ENCODE measurements around the gene MAN1B1.
"Not testable (repeated sequence)": the region's sequence is repeated elsewhere in the genome, so short reads cannot be mapped to it uniquely, and the experiment has no call there.

The MAN1B1 gene

DNA sequence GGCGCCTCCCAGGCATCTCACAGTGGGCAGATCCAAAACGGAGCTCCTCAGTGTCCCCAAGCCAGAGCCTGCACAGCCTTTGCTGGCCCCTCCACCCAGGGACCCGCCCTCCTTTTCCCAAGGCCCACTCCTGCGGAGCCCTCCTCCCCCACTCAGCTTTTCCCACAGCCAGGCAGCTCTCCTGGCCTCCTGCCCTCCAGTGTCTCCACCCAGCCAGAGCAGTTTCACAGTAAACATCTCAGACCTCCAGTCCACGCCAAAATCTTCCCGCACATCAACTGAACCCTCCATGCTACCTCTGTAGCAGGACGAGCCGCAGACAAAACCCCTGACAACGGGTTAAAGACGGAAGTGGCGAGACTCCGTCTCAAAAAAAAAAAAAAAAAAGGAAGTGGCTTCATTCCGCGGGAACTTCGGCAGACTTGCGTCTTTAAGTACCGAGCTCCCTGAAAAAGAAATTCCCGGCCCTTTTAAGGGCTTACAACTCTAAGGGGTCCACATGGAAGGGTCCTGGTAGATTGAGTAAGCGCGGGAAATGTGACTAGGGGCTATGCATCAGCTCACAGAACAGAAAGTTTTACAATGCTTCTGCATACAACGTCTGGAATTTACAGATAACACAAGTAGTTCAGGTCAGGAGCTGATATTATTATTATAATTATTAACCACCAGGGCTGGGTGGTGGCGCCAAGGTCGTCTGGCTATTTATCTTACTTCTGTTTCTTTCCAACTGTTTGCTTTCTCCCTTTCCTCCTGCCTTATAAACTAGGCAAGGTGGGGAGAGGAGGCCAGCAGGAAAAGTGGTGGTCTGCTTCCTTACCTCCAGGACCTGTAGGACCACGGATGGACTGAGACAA, 40.7 kb downstream of the MAN1B1 start:
- DNase-seq (ENCODE audit: low read depth in 2 of 2), result peak in 1 of 2 experiments; percentile 20

DNA sequence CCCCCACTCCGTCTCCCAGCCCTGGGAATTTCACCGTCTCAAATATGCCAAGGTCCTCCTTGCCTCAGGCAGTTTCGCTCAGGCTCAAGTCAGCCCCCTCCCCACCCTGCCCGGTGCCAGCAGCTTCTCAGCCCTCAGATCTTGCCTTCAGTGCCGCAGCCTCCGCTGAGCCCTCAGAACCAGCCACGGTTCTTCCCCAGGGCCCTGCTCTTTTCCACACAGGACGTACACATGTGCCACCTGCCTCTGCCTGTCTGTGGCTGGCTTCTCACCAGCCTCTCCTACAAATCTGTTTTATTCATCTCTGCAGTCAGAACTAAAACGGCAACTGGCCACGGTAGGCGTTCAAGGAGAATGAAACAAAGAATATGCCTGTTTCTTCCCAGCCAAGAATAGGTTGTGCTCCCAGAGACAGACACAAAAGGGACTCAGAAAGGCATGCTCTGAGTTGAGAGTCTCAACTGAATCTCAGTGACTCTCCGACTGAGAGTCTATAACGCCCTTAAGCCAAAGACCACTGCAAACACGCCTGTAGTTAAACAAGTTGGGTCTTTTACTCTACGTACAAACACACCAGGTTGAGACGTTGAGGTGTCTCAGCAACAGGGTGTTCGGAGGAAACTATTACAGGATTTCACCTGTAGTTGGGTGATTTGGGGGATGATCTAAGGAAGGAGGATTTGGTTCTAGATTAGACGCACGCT, 41.5 kb downstream of the MAN1B1 start:
- peak in 1 of 2 experiments; percentile 17 for DNase-seq (ENCODE audit: low read depth in 2 of 2)

DNA sequence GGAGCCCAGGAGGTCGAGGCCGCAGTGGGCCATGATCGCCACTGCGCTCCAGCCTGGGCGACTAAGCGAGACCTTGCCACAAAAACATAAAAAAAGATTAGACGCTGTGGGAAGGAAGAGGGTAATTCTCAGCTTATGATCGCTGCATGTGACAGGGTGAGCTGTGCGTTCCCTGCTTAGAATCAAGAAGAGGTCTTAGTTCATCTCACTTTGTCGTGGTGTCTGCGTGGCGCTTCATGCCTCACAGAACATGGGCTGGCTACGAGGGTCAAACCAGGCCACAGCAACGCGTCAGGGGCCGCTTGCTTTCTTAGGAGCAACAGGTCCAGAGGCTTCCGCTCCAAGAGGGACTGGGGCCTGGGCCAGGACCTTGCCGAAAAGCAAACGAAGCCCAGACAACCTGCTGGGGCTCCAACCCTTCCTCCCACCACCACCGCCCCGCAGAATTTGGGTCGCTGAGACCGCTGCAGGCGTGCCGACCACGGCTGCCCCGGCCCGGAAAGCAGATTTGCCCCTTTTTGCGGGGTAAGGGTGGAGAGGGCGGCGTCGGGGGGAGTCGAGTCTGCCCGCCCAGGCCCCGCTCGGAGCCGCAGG, 42.2 kb downstream of the MAN1B1 start:
- DNase-seq (ENCODE audit: low read depth in 2 of 2), result no peak

DNA sequence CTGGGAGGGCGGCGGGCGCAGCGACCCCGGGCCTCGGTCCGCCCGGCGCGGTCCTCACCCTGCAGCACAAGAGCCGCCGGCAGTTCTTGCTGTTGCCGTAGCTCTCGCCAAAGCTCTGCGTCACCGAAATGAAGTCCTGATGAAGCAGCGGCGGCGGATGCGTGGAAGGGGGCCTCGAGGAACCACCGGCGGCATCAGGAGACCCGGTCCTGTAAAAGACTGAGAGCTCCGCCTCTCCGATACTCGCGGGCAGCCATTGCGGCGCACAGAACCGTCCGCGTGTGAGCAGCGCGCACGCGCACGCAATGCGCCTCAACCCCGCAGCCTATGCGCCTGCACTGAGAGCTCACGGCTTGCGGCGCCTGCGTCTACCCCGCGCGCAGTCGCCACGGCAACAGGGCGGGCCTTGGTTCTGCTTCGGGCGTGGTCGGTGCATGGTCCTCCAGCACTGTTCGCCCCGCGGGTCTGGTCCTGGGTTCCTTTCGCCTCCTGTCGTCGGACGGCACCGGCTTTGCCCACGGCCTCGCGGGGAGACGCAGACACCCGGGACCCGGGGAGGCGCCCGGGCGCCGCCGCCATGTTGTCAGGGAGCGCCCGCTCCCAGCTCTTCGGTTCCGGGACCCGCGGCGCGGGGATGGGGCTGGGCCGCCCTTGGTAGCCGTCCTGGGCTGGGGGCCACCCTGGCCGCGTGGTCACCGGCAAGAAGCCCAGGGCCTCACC, 42.8 kb downstream of the MAN1B1 start:
- peak; percentile 83 to 84 for DNase-seq (ENCODE audit: low read depth in 2 of 2)

DNA sequence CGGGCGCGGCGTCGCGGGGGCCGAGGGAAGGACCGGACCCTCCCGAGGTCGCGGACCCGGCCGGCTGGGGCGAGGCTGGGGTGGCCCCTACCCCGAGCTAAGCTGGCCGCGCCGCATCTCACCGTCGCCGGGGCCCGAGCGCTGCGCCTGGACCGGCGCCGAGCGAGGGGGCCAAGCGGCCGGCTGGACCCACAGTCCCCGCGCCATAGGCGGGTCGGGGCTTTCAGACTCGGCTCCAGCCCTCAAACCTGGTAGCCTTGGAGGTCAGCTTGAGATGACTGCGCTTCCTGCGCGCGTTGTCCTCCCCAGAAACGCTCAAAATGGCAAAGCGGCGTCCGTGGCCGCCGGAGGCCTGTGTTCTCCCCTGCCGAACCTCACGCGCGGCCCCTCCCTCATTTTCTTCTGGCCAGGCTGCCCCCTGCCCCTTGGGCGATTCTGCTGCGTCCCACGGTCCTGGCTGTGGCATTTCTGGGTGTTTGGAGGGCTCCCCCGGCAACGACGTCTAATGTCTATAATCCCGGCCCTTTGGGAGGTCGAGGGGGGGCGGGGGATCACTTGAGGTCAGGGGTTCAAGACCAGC, 43.5 kb downstream of the MAN1B1 start:
- no peak for DNase-seq (ENCODE audit: low read depth in 2 of 2)

DNA sequence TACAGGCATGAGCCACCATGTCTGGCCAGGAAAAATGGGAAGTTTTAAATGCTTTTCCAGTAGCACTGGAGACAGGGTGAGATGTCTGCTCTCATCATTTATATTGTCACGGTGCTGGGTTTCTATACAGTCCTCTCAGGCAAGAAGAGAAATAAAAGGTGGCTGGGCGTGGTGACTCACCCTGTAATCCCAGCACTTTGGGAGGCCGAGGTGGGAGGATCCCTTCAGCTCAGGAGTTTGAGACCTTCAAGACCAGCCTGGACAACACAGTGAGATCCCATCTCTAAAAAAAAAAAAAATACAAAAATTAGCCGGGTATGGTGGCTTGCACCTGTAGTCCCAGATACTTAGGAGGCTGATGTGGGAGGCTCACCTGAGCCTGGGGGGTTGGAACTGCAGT, 47.4 kb downstream of the MAN1B1 start:
- no peak for DNase-seq (ENCODE audit: low read depth in 2 of 2)

DNA sequence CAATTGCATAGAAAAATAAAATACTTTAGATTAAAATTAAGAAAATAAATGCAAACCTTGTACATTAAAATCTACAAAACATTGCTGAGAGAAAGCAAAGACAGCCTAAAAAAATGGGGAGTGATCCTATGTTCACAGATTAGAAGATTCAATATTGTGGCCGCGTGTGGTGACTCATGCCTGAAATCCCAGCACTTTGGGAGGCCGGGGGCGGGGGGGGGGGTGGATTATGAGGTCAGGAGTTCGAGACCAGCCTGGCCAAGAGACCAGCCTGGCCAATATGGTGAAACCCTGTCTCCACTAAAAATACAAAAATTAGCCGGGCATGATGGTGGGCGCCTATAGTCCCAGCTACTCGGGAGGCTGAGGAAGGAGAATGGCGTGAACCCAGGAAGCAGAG, 48.4 kb downstream of the MAN1B1 start:
- not testable (repeated sequence) for DNase-seq (ENCODE audit: low read depth in 2 of 2)

DNA sequence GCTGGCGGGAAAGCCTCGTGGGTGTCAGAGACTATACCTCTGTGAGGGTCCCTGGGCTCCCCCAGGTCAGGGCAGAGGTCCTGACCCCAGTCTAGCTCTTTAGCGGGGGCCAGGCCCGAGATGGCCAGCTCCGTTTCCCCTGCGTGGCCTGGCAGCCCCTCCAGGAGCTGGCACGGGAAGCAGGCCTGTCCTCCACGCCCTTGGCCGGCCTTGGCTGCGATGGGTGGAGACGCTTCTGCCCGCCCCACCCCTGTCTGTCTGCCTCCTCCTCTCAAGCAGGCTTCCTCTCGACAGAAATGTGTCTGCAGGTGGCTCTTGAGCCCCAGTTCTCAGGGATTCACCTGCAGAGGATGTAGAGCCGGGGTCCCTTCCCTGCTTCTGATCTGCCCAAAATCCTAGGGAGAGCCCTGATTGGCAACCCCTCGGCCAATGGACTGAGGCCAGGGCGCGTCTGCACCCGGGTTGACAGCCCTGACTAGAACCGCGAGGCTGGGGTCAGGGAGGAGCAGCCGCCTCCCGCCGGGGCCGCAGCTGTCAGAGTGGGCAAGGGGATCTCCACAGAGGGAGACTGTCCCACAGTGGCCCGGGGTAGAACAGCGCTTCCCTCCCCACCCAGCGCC, 49.6 kb downstream of the MAN1B1 start:
- no peak for DNase-seq (ENCODE audit: low read depth in 2 of 2)

DNA sequence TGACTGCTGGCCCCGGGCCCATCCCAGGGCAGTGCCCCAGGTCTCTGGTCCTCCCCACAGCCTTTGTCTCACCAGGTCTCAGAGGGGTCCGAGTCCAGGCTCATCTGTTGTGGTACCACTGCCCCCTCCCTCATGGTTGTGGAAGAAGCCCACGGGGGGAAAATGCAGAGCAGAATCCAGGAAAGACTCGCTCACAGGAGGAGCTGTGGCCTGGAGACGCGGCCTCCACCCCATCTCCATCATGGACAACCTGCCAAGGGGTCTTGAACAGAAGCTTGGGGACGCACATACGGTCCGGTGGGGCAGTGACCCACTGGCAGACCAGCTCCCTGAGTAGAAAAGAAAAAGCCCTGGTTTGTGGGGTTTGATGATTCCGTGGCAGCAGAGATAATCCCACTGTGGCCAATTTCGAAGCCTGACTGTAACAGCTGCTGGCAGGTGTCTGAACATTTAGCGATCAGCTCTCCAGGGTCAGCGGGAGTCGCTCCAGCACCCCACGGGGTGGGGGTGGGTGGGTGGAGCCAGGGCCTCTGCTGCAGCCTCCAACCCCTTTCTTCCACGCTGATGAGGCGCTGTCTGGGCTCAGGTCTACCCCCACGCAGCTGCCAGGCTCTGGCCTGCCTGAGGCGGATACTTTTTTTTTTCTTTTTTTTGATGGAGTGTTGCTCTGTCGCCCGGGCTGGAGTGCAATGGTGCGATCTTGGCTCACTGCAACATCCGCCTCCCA, 50.3 kb downstream of the MAN1B1 start:
- DNase-seq (ENCODE audit: low read depth in 2 of 2), result no peak

DNA sequence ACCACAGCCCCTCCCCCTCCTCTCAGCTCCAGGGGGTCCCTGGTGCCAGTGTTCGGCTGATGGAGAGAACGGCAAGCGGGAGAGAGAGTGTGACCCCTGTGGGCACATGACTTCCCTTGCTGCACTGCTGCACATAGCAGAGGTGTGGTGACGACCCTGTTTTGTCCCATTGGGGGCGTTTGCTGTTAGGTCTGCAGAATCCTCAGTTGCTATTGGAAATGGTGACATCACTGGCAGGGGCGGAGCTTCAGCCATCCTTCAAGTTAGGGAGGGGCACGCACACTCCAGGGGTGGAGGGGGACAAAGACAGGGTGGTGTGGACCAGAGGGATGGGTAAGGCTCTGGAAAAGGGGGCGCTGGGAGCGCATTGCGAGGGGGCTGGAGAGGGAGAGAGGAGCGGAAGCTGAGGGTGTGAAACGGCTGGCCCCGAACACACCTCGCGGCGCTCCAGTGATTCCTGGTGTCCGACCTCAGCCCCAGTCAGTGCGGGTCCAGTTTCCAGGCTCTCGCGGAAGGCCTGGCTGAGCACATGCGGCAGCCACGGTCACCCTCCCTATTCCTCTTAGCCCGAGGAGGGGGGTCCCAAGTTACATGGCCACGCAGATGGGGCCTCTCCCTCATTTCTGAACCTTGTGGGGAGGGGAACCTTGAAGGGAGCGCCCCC, 51.4 kb downstream of the MAN1B1 start:
- DNase-seq (ENCODE audit: low read depth in 2 of 2), result no peak

DNA sequence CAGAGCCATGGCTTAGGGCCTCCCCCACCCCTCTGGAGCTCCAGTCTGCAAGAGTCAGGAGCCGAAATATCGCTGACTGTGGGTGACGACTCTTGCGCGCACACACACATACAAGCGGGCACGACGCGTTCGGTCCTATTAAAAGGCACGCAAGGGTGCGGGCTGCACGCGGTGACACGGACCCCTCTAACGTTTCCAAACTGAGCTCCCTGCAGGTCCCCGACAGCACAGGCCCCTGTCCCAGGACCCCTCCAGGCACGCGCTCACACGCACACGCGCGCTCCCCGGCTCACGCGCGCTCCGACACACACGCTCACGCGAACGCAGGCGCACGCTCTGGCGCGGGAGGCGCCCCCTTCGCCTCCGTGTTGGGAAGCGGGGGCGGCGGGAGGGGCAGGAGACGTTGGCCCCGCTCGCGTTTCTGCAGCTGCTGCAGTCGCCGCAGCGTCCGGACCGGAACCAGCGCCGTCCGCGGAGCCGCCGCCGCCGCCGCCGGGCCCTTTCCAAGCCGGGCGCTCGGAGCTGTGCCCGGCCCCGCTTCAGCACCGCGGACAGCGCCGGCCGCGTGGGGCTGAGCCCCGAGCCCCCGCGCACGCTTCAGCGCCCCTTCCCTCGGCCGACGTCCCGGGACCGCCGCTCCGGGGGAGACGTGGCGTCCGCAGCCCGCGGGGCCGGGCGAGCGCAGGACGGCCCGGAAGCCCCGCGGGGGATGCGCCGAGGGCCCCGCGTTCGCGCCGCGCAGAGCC, 52.1 kb downstream of the MAN1B1 start, which contains the start of gene GRIN1:
TSS of gene GRIN1 (plus strand) at position 433 of the 746 bp plus-strand sequence. CDS start 333 bp downstream, outside the sequence.
- DNase-seq (ENCODE audit: low read depth in 2 of 2), result no peak

DNA sequence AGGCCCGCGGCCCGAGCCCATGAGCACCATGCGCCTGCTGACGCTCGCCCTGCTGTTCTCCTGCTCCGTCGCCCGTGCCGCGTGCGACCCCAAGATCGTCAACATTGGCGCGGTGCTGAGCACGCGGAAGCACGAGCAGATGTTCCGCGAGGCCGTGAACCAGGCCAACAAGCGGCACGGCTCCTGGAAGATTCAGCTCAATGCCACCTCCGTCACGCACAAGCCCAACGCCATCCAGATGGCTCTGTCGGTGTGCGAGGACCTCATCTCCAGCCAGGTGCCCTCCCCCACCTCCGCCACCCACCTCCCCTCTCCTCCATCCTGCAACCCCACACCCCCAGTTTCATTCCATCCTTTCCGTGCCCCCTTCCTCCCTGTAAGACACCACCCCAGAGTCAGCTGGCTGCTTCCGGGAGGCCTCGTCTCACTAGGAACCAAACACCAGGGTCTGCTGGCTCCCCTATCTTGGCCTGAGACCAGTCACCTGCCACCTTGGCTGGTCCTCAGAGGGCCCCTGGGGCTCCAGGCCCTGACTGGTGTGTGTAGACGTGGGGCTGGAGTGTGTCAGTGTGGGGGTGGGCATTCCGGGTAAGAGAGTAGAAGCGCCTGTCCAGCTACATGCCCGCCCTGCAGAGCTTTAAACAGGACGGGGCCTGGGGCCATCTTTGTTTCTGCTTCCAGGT, 52.8 kb downstream of the MAN1B1 start:
- DNase-seq (ENCODE audit: low read depth in 2 of 2), result no peak

DNA sequence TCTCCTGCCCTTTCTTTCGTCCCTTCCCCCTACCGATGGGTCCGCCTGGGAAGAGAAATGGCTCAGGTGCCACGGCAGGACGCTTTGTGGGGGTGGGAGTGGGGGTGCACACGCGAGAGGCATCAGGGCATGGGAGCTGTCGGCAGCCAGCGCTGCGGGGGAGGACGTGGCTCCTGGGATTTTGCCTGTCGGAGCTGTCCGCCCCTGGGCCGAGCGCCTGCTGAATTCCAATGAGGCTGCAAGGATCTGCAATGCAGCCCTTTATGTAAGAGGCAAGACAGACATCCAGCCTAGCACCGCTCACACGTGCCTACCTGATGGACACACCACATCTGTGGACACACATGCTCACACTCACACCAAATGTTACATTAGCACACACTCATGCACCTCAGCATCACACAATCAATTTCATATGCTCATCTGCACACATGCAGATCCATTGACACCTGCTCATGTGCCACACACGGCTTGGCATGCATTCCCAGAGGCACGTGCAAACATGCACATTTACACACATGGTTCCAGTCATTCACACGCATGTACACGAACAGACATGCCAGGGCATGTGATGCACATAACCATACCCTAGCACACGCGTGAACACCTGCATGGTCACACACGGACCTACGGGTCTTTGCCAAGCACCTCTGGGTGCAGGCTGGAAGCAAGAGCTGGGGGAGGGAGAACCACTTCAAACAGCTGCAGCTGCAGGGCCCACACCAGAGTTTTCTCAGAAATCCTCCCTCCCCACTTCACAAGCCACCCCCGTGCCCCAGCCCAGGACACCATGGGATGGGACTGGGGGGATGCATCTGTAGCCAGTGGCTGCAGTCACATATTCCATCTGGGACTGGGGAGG, 53.6 kb downstream of the MAN1B1 start:
- no peak for DNase-seq (ENCODE audit: low read depth in 2 of 2)

DNA sequence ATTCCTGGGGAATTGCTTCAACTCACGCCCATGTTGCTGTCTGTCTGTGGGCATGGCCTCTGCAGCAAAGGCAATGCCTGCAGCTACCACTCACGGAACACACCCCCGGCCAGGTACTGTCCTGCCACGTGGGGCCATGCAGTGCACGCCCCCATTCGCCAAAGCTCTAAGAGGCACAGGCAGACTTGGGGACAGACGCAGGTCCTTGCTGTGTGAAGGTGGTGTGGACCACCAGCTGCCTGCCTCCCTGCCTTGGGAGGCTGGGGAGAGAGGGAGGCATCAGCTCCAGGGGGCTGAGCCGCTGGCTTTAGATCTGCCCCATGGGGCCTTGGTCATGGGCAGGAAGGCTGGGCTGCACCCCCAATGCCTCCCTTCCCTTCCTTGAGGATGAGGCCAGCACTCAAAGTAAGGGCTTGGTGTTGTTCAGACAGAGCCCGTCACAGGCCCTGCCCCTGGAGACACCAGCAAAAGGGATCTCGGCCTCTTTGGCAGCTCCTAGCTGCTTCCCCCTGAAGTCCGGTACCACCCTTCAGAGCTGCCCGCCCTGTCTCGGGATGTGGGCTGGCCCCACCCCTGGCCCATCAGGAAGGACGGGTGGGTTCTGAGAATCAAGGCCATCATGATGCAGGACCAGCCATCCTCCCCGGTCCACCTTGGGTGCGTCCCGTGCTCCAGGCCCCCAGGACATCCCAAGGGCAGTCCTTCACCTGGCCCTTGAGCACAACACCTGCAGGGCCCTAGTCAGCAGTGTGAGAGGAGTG, 54.4 kb downstream of the MAN1B1 start:
- DNase-seq (ENCODE audit: low read depth in 2 of 2), result no peak

DNA sequence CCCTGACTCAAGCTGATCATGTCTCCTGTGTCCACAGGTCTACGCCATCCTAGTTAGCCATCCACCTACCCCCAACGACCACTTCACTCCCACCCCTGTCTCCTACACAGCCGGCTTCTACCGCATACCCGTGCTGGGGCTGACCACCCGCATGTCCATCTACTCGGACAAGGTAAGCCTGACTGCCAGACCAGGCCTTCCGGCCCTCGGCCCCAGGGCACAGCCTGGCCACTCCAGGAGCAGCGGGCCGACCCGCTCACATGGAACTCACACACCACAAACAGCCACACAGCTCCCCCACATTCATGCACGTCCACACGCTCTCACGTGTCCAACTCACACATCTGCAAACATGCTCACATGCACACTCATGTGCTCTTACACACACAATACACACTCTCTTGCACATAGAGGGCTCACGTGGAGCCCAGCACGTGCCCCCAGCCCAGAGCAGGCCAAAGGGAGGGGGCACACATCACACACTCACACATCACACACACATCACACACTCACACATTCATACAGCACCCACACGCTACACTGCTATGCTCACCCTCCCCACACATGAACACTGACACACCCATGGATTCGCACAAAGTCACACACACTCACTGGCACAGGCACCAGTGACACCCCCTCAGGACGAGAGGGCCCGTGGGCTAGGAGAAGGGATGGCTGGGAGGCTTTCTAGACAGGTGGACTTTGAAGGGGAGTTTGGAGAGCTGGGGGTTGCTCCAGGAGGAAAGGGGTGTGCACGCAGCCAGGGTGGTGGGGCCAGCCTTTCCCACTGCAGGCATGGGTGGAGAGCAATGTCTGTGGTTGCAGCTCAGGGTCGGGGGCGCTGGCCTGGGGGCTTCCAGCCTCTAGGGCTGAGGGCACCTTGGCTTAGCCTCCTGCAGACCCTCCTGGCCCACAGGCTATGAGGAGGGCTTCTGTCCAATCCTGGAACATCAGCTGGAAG, 55.5 kb downstream of the MAN1B1 start:
- DNase-seq (ENCODE audit: low read depth in 2 of 2), result no peak

DNA sequence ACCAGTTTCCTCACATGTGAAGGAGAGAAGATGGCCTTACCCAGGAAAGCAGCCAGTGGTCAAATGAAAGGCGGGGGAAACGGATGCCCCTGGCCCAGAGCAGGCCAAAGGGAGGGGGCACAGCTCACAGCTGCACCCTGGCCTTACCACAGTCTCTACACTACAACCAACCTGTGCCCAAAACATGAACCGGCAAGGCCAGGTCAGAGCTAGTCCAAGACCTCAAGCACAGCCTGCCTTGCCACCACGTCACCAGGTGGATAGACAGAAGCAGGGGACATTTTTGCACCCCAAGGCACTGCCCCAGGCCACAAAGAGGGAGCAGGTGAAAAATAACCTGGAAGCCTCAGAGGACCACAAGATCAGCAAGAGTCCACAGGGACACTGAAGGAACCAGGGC, 56.7 kb downstream of the MAN1B1 start:
- DNase-seq (ENCODE audit: low read depth in 2 of 2), result no peak
